ENCODE measurements around the gene TBC1D14. TPM values are rescaled to one million over a fixed set of nuclear protein-coding genes. Genes with fewer than 3 reads are reported as not detected.

The TBC1D14 gene
- total and polyA plus RNA-seq, 9 of the 15 experiments (the other 6 are each of a cell fraction or from before 2014, with no cell fraction given) = 2.1 to 59.6 (median 44.8) TPM

DNA sequence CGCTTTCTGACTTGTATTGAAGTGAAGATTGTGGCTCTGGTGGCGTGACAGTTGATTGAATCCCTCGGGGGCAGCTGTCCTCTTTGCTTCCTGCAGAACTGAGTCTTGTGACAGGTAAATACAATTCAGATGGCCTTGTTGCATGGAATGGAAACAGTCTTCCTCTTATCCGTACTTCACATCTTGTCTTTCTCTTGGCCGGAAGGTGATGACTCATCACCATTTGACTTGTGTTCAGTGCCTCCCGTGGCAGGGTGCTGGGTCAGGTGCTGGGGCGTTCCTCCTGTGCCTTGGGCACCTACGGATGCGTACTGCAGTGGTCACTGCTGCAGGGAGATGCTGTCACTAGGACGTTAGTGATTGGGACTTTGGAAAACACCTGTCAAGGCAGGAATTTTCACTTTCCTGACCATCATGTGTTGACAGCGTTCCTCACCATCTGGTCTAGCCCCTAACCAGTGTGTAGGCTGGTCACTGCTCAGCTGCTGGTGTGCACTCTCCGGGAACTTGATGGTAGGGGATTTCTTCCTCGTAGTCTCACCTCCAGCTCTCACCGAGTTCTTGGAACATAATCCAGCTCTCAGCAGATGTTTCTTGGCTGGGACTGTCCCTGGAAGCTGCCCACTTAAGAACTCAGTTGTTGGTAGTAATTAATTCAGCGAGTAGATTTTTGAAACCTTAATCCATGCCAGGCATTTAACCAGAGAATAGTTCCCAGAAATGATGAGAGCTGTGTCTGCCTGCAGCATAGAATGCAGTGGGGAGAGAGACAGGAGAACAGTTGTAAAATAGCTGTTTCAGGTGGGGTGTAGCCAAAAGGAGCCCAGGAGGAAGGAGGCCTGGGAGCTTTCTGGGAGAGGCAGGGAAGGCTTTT is 7.2 kb downstream of the TBC1D14 start (continued):
- TF ChIP-seq CHD7 (IDR thresholded peaks at IDR 0.05; ENCODE audit: low read depth, low read length) (no peak), MEIS2 (IDR thresholded peaks at IDR 0.05; ENCODE audit: partially characterized antibody) (peak; percentile 95), SMARCC2 (IDR thresholded peaks at IDR 0.05; ENCODE audit: low read depth) (peak; percentile 93), ZNF184 (CRISPR knock-in tag; IDR thresholded peaks at IDR 0.05) (no peak), MYC (IDR thresholded peaks at IDR 0.05; ENCODE audit: low read depth, low read length) (peak; percentile 76; the same call in 1 of the 2 replicates), MYC (CRISPR knock-in tag; IDR thresholded peaks at IDR 0.05; ENCODE audit: borderline replicate concordance, low read depth) (peak; percentile 38; the same call in 1 of the 2 replicates), ZNF77 (CRISPR knock-in tag; IDR thresholded peaks at IDR 0.05) (no peak), NCOA2 (IDR thresholded peaks at IDR 0.05; ENCODE audit: partially characterized antibody in 2 of 2) (no peak), RNF2 (IDR thresholded peaks at IDR 0.05) (peak; percentile 92), PTBP1 (IDR thresholded peaks at IDR 0.05; ENCODE audit: low read depth, low read length) (no peak)
- TF ChIP-seq, protein P1, sequence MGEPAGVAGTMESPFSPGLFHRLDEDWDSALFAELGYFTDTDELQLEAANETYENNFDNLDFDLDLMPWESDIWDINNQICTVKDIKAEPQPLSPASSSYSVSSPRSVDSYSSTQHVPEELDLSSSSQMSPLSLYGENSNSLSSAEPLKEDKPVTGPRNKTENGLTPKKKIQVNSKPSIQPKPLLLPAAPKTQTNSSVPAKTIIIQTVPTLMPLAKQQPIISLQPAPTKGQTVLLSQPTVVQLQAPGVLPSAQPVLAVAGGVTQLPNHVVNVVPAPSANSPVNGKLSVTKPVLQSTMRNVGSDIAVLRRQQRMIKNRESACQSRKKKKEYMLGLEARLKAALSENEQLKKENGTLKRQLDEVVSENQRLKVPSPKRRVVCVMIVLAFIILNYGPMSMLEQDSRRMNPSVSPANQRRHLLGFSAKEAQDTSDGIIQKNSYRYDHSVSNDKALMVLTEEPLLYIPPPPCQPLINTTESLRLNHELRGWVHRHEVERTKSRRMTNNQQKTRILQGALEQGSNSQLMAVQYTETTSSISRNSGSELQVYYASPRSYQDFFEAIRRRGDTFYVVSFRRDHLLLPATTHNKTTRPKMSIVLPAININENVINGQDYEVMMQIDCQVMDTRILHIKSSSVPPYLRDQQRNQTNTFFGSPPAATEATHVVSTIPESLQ (CRISPR knock-in tag; IDR thresholded peaks at IDR 0.05) = 0 out of 2 replicates have a peak, but pooled peaks have one; percentile 62
- TF ChIP-seq, protein P2, sequence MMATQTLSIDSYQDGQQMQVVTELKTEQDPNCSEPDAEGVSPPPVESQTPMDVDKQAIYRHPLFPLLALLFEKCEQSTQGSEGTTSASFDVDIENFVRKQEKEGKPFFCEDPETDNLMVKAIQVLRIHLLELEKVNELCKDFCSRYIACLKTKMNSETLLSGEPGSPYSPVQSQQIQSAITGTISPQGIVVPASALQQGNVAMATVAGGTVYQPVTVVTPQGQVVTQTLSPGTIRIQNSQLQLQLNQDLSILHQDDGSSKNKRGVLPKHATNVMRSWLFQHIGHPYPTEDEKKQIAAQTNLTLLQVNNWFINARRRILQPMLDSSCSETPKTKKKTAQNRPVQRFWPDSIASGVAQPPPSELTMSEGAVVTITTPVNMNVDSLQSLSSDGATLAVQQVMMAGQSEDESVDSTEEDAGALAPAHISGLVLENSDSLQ (IDR thresholded peaks at IDR 0.05) = peak; percentile 92

All from K562 (cell line).